ENCODE results near the gene SIGLEC12.

- no peak for TF ChIP-seq EZH2phosphoT487 (IDR thresholded peaks at IDR 0.05; ENCODE audit: low read length)
- no peak for TF ChIP-seq CTCF (IDR thresholded peaks at IDR 0.05; ENCODE audit: low read length)
- TF ChIP-seq EZH2 (optimal IDR thresholded peaks at IDR 0.05; ENCODE audit: low read depth, low read length) = no peak
Observed at GRCh38 chr19:51541458-51542357, 40.1 kb upstream of the SIGLEC12 start.

All from MM.1S (cell line).